GM19023 (cell line): ENCODE data around the gene RERE.
"Not testable (repeated sequence)": the region's sequence is repeated elsewhere in the genome, so short reads cannot be mapped to it uniquely, and the experiment has no call there.

ENCODE experiments used
- ATAC-seq: cut with Tn5 transposase; IDR thresholded peaks from one replicate; pipeline ENCODE4 v1.9.1; 2021; ENCODE audit warnings: mild to moderate bottlenecking, moderate library complexity; ENCODE audit not compliant: unreplicated experiment

The RERE gene

GRCh38 chr1:8621034-8621582 is 196.3 kb downstream of the RERE start:
- not testable (repeated sequence) for ATAC-seq

DNA sequence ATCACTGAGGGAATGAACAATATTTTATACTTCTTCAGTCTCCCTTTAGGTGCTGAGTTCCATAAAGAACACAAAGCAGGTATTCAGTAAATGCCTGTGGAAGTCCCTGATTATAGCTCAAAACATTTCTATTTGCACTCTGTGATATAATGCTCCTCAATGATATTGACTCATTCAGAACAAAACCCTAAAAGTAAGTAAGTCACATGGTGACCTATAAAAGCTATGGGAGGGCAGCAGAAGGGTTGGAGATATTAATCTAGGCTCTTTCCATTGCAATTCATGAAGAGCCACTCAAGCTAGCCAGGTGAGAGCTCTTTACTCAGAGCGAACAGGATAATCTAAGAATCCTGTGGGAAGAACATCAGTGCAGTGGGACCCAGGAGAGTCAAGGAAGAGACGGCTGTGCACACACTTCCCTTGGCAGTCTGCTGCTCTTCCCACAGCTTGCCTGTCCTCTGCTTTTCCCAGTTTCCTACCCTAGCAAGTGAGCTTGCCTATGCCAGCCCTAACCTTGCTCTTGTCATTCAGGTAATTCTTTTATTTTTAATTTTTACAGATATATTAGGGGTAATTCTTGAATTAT is 197.4 kb downstream of the RERE start:
- ATAC-seq: not testable (repeated sequence)

- not testable (repeated sequence) for ATAC-seq
Observed at GRCh38 chr1:8619419-8619818, 198.0 kb downstream of the RERE start.

GRCh38 chr1:8616791-8617190 is 200.6 kb downstream of the RERE start:
- not testable (repeated sequence) for ATAC-seq

- ATAC-seq: not testable (repeated sequence)
Observed at GRCh38 chr1:8611634-8612515, 205.6 kb downstream of the RERE start.

DNA sequence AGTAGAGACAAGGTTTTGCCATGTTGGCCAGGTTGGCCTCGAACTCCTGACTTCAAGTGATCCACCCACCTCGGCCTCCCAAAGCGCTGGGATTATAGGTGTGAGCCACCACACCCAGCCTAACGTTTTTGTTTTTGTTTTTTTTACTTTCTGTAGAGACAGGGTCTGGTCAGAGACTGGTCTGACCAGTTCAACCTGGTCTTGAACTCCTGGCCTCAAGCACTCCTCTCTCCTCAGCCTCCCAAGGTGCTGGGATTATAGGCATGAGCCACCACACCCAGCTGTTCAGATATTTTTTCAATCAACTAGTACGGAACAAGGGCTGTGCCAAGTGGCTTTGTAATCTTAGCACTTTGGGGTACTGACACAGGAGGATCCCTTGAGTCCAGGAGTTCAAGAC is 209.5 kb downstream of the RERE start:
- no peak for ATAC-seq

- ATAC-seq: peak; percentile 76
Observed at GRCh38 chr1:8604041-8604945, 213.1 kb downstream of the RERE start.

DNA sequence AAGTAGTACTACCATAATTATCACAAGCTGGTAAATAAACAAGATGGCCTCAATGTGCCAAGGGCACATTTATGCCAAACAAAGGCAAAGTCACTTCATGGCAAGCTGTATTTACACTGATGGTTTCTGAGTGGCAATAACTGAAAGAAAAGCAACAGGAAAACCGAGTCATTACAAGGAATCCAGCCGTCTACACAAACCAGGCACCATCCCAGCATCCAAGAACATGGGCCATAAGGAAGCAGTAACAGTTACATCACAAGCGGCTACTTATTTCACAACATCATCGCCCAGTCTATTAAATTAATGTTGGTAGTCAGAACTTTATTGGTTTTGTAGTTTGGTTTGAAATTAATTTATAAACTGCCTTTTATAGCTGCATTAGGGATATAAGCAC is 214.2 kb downstream of the RERE start:
- no peak for ATAC-seq

DNA sequence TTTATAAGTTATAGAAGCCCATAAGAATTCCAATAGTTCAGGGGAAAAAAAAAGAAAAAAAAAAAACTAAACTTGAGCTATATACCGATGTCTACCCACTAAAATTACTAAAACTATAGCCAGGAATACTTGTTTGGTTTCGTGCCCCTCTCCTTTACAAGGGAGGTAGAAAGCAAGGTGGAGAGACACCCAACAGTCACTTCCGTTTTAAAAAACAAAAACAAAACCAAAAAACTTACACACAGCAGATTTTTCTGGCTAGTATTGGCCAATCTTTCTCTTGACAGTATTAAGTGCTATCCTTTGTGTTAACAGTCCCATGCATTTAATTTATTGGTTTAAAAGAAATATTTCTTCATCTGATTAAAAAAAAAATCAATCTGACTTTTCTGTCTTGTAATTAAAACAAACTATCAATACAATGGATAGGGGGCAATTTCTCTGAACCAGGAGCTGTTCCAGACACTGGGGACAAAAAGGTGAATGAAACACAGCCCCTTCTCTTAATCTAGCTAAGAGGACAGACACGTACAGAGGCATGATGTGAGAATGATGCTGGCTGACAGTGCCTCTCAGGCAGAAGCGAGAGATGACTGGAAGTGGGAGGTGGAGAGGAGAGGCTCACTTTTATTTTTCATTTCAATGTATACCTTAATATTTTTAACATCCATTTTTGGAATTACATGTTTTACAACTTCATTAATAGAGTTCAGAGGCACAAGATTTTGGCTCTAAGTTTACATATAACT is 214.8 kb downstream of the RERE start:
- ATAC-seq: no peak

DNA sequence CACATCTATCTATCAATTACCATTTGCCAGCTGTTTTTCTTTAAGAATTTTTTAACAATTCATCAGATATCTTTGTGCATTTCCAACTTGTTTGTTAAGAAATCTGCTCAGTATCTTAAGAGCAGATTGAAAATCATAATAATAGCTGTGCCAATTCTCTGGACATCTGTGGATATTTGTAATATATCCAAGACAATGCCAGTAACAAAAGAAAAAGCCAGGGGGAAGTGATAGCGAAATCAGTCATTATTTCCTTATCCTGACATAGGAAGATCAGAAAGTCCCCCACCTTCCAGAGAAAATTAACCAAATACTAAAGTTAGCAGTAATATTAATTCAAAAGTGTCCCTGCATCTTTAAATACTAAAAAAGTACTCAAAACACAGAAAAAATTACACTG is 217.1 kb downstream of the RERE start:
- no peak for ATAC-seq

- ATAC-seq: no peak
Observed at GRCh38 chr1:8599646-8600212, 217.7 kb downstream of the RERE start.

DNA sequence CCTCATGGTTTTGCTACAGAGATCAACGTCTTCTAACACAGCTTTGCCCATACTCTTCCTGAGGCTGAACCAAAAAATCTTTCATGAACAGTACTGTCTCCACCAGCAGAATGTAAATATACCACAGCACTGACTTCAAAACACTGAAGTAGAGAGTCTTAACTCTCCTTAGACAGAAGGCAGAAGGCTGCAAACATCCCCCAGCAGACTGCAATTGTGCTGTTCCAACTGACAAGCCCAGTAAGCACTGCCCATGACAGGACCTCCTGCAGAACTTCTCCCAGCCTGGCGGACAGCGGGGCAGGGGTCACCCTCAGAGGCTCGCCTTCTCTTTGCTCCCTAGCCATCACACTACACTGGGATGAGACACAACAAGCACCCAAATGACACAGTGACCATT is 218.7 kb downstream of the RERE start:
- no peak for ATAC-seq

DNA sequence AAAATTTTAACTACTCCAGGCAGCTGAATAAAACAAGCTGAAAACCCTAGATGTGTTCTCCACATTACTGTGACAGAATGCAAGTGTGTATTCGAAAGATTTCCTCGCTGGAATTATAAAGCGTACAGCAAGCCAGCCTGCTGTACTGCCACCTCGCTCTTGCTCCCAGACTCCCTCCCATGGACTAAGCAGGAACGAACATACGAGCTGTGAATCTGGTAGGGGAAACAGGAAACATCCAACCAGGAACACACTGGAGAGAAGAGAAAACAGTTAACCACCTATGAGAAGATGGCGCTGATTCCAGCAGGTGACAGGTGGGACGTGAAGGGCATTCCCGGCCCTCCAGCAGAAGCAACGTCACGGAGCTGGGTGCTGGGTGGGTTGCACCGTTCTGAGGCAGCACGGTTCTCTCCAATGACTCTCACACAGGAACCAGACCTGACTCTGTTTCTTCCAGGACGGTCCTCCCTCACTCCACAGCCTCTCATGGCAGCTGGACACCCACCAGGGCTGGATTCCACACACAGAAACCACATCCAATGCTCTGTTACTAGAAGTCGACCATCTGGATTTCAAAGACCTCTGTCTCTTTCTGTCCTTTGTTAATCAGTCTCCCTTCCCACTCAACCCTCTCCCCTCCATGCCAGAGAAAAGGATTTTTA is 219.2 kb downstream of the RERE start:
- ATAC-seq: no peak

DNA sequence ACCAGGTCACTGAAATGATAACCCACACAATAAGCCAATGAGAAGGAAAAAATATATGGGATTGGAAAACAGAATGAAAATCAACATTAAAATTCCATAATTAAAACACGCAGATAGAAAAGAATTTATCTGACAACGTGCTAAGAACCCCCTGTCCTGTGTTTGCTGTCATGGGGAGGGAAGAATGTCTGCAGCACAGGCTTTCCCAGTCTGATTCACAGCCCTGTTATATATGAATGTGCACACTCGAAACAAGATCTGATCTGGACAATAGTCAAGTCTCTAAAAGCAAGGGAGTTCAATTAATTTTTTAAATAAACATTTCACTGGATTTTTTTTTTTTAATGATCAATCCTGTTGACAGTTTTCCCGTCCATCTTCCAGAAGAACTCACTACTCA is 220.0 kb downstream of the RERE start:
- no peak for ATAC-seq

GRCh38 chr1:8595941-8596340 is 221.5 kb downstream of the RERE start:
- ATAC-seq: no peak

DNA sequence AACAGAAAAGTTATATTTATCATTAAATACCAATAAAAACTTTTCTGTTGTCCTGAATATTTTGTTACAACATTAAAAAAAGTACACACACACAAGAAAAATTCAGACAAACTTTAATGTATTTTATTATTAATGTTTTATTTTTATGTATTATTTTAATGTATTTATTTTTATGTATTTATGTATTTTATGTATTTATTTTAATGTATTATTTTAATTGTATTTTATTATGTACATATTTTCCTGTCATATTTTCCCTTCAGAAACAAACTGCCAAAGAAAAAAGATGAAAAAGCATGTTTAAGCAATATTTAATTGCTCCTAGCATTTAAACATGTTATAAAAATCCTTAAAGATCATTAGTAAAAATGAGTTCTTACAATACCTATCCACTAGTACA is 222.1 kb downstream of the RERE start:
- no peak for ATAC-seq

DNA sequence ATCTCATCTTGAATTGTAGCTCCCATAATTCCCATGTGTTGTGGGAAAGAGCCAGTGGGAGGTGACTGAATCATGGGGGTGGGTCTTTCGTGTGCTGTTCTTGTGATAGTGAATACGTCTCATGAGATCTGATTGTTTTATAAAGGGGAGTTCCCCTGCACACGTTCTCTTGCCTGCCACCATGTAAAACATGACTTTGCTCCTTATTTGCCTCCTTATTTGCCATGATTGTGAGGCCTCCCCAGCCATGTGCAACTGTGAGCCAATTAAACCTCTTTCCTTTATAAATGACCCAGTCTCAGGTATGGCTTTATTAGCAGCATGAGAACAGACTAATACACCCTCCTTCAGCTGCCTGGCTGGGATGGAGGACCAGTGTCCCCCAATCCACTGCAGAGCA is 224.1 kb downstream of the RERE start:
- ATAC-seq: not testable (repeated sequence)

GRCh38 chr1:8591569-8591968 is 225.9 kb downstream of the RERE start:
- ATAC-seq: no peak

DNA sequence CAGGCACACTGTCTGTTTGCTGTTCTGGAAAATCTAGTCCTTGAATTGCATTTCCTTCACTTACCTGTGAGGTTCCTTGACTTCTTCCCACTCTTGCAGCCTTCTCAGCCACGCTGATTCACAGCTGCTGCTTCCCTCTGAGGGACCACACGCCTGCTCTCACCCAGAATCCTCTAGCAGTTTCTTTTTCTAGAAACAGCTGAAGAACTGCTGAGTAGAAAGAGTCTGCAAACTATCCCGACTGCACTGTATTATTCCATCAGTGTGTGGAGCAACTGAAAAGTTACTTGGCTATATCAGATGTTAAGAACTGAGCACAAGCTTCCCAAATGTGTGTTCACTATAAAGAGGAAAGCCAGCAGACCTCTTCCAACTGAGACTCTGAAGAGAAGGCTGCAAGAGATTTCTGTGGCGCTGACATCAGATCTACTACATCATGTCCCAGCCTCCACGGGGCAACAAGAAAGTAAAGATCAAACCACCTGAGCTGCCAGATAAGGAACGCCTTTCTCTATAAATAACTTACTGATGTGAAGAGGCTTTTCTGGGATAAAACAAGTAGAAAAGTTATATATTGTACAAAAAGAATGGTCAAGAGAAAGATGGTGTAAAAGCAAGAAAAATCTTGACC is 226.6 kb downstream of the RERE start:
- no peak for ATAC-seq
